H9 (cell line): ENCODE data around the gene RBFA. TPM values are rescaled to one million over a fixed set of nuclear protein-coding genes. Genes with fewer than 3 reads are reported as not detected.

Experiments used
- DNase-seq: peaks from one replicate; pipeline ENCODE4 v3.0.0-alpha.2; 2017
- H2AFZ ChIP-seq: one replicate; pipeline ENCODE4 v1.6.1; 2013; ENCODE audit warnings: mild to moderate bottlenecking, low read length, control low read depth, moderate library complexity
- H2AK5ac ChIP-seq: 2 replicates; pipeline ENCODE4 v1.6.1; 2013; ENCODE audit warnings: low read length, control low read depth, mixed read lengths; ENCODE audit not compliant: insufficient read length
- H2BK120ac ChIP-seq: one replicate; pipeline ENCODE4 v1.6.1; 2013; ENCODE audit warnings: low read depth, mild to moderate bottlenecking, low read length, control low read depth, inconsistent platforms; ENCODE audit not compliant: poor library complexity, severe bottlenecking
- H2BK12ac ChIP-seq: 2 replicates; pipeline ENCODE4 v1.6.1; 2013; ENCODE audit warnings: low read length, control low read depth, mixed read lengths, low read depth; ENCODE audit not compliant: insufficient read length
- H2BK15ac ChIP-seq: 2 replicates; pipeline ENCODE4 v1.6.1; 2013; ENCODE audit warnings: low read depth, low read length, control low read depth
- H2BK20ac ChIP-seq: one replicate; pipeline ENCODE4 v1.6.1; 2013; ENCODE audit warnings: low read depth, mild to moderate bottlenecking, low read length, control low read depth, inconsistent platforms; ENCODE audit not compliant: poor library complexity, severe bottlenecking
- H2BK5ac ChIP-seq: 2 replicates; pipeline ENCODE4 v1.6.1; 2013; ENCODE audit warnings: low read length, control low read depth, mixed read lengths; ENCODE audit not compliant: insufficient read length
- H3K14ac ChIP-seq: 2 replicates; pipeline ENCODE4 v1.6.1; 2013; ENCODE audit warnings: low read length, control low read depth; ENCODE audit not compliant: insufficient read depth
- H3K18ac ChIP-seq: 2 replicates; pipeline ENCODE4 v1.6.1; 2013; ENCODE audit warnings: low read depth, mild to moderate bottlenecking, mixed read lengths, low read length, control low read depth; ENCODE audit not compliant: insufficient read length
- H3K23ac ChIP-seq: 2 replicates; pipeline ENCODE4 v1.6.1; 2013; ENCODE audit warnings: low read length, control low read depth, mixed read lengths, low read depth; ENCODE audit not compliant: insufficient read length
- H3K23me2 ChIP-seq: 2 replicates; pipeline ENCODE4 v1.6.1; 2013; ENCODE audit warnings: low read depth, mild to moderate bottlenecking, mixed read lengths, low read length, control low read depth; ENCODE audit not compliant: insufficient read length, poor library complexity, severe bottlenecking
- H3K27ac ChIP-seq: 2 replicates; pipeline ENCODE4 v1.5.1; 2013; ENCODE audit warnings: low read length, control low read depth, mixed read lengths, low read depth; ENCODE audit not compliant: insufficient read length
- H3K27me3 ChIP-seq: 2 replicates; pipeline ENCODE4 v1.6.1; 2013; ENCODE audit warnings: low read length, control low read depth, inconsistent platforms; ENCODE audit not compliant: insufficient read depth
- H3K4ac ChIP-seq: 2 replicates; pipeline ENCODE4 v1.6.1; 2013; ENCODE audit warnings: low read depth, mild to moderate bottlenecking, control low read depth, inconsistent platforms, low read length, moderate library complexity
- H3K4me1 ChIP-seq: 2 replicates; pipeline ENCODE4 v1.6.1; 2013; ENCODE audit warnings: low read length, control low read depth, inconsistent platforms; ENCODE audit not compliant: insufficient read depth
- H3K4me2 ChIP-seq: 2 replicates; pipeline ENCODE4 v1.6.1; 2013; ENCODE audit warnings: low read length, control low read depth, mixed read lengths; ENCODE audit not compliant: insufficient read length, insufficient read depth
- H3K56ac ChIP-seq: 2 replicates; pipeline ENCODE4 v1.6.1; 2013; ENCODE audit warnings: low read depth, mild to moderate bottlenecking, mixed read lengths, low read length, control low read depth; ENCODE audit not compliant: insufficient read length
- H3K79me1 ChIP-seq: 2 replicates; pipeline ENCODE4 v1.6.1; 2013; ENCODE audit warnings: low read depth, mild to moderate bottlenecking, moderate library complexity, low read length, control low read depth, inconsistent platforms; ENCODE audit not compliant: insufficient read depth, poor library complexity, severe bottlenecking
- H3K79me2 ChIP-seq: 2 replicates; pipeline ENCODE4 v1.6.1; 2013; ENCODE audit warnings: low read length, control low read depth, inconsistent platforms; ENCODE audit not compliant: insufficient read depth
- H3K9ac ChIP-seq: 2 replicates; pipeline ENCODE4 v1.6.1; 2013; ENCODE audit warnings: low read length, control low read depth, mixed read lengths; ENCODE audit not compliant: insufficient read length; ENCODE audit errors: extremely low read depth
- H3K9me3 ChIP-seq: one replicate; pipeline ENCODE4 v1.6.1; 2013; ENCODE audit warnings: low read depth, low read length, inconsistent platforms; ENCODE audit not compliant: control insufficient read depth
- H3T11ph ChIP-seq: one replicate; pipeline ENCODE4 v1.6.1; 2013; ENCODE audit warnings: mild to moderate bottlenecking, low read length, control low read depth, inconsistent platforms
- H4K20me1 ChIP-seq: one replicate; pipeline ENCODE4 v1.6.1; 2013; ENCODE audit not compliant: control insufficient read depth, insufficient read length, insufficient read depth
- H4K5ac ChIP-seq: 2 replicates; pipeline ENCODE4 v1.6.1; 2013; ENCODE audit warnings: low read depth, mild to moderate bottlenecking, mixed read lengths, low read length, control low read depth; ENCODE audit not compliant: insufficient read length
- H4K8ac ChIP-seq: replicated peaks from 2 replicates; pipeline ENCODE4 v1.6.1; 2013; ENCODE audit warnings: low read length, control low read depth, mixed read lengths, low read depth; ENCODE audit not compliant: insufficient read length
- H4K91ac ChIP-seq: 2 replicates; pipeline ENCODE4 v1.6.1; 2013; ENCODE audit warnings: low read depth, mild to moderate bottlenecking, moderate library complexity, mixed read lengths, low read length, control low read depth; ENCODE audit not compliant: insufficient read length
- H3K27ac Mint-ChIP-seq, 3 experiments: 2 replicates in 2 of 3; 3 replicates in 1 of 3; pipeline ENCODE4 v1.8.0; 2020 to 2021; ENCODE audit warnings: mixed read lengths in 3 of 3, mild to moderate bottlenecking in 1 of 3, moderate library complexity in 1 of 3
- H3K27me3 Mint-ChIP-seq: 2 replicates; pipeline ENCODE4 v1.8.0; 2021; ENCODE audit warnings: low read depth, mild to moderate bottlenecking, moderate library complexity, mixed read lengths
- H3K36me3 Mint-ChIP-seq, 3 experiments: 2 replicates in 2 of 3; 3 replicates in 1 of 3; pipeline ENCODE4 v1.8.0; 2020 to 2021; ENCODE audit warnings: low read depth in 3 of 3, mixed read lengths in 3 of 3; ENCODE audit not compliant: insufficient read depth in 1 of 3
- H3K4me1 Mint-ChIP-seq, 2 experiments: 2 replicates each; pipeline ENCODE4 v1.8.0; 2020; ENCODE audit warnings: mixed read lengths in 2 of 2
- H3K4me3 Mint-ChIP-seq, 2 experiments: 2 replicates in 1 of 2; 3 replicates in 1 of 2; pipeline ENCODE4 v1.8.0; 2020 to 2021; ENCODE audit warnings: mild to moderate bottlenecking in 2 of 2, mixed read lengths in 2 of 2, moderate library complexity in 1 of 2
- H3K9me3 Mint-ChIP-seq, 2 experiments: 2 replicates in 1 of 2; 3 replicates in 1 of 2; pipeline ENCODE4 v1.8.0; 2020; ENCODE audit warnings: mild to moderate bottlenecking in 2 of 2, mixed read lengths in 2 of 2, moderate library complexity in 1 of 2
- WGBS: extraction: QIAGEN DNeasy Blood & Tissue Kit; methylation state at CpG from one replicate; pipeline ENCODE4 v1.1.7; 2013; ENCODE audit warnings: missing lambda C conversion rate, low lambda C conversion rate, mixed read lengths; ENCODE audit not compliant: insufficient read length; ENCODE audit errors: extremely low coverage; 5-methylcytosine and 5-hydroxymethylcytosine counted together
- total RNA-seq: library from RNA; stranded (reverse); gene quantifications from 2 replicates; pipeline ENCODE4 v1.2.1, GENCODE V29; 2021
- TF ChIP-seq, protein P1 (sequence below): fragments of 200-600 bp; sonication (generic); conservative IDR thresholded peaks from 3 replicates; pipeline ENCODE4 v1.8.0; 2021; ENCODE audit warnings: antibody characterized with exemption, mild to moderate bottlenecking

The RBFA gene
- total RNA-seq, 1 experiment from 2014 or later = 42.5 TPM

DNA sequence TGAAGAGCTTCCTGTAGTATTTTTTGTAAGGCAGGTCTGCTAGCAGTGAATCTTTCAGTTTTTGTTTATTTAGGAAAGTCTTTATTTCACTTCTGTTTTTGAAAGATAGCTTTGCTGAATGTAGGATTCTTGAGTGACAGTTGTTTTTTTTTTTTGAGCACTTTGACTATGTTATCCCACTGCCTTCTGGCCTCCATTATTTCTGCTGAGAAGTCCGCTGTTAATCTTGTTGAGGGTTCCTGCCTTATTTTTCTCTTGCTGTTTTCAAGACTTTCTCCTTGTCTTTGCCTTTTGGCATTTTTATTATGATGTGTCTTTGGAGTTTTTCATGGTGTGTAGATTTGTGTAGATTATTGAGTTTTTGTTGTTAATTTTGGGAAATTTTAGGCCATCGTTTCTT is 21.9 kb downstream of the RBFA start:
- Histone ChIP-seq H3K23me2 (no peaks in the 10 kb centered on the region), H2BK120ac (no peak overlapping the region), H2BK20ac (no peak overlapping the region), H2BK12ac (no peak overlapping the region), H2BK15ac (no peak overlapping the region), H2BK5ac (no peak overlapping the region), H3K4ac (no peak overlapping the region), H3K4me2 (no peak overlapping the region), H2AFZ (no peak overlapping the region), H3T11ph (no peak overlapping the region), H4K5ac (no peak overlapping the region), H4K91ac (no peak overlapping the region), H3K56ac (no peak overlapping the region), H4K20me1 (peaks cover 2% of the 10 kb centered on the region), H3K18ac (no peak overlapping the region), H3K27ac (no peak overlapping the region), H3K27me3 (no peaks in the 10 kb centered on the region), H3K4me1 (no peaks in the 10 kb centered on the region), H3K79me1 (no peaks in the 10 kb centered on the region), H3K9me3 (peaks cover 40% of the 10 kb centered on the region), H3K79me2 (no peaks in the 10 kb centered on the region), H3K9ac (no peak overlapping the region), H2AK5ac (no peak overlapping the region), H4K8ac (no peak overlapping the region), H3K14ac (no peak overlapping the region), H3K23ac (no peak overlapping the region)
- peaks cover 38% of the 10 kb centered on the region for H3K27me3 Mint-ChIP-seq
- no peaks in the 10 kb centered on the region for H3K4me1 Mint-ChIP-seq
- no peak overlapping the region for H3K4me3 Mint-ChIP-seq
- H3K27ac Mint-ChIP-seq = no peak overlapping the region
- TF ChIP-seq, protein P1, sequence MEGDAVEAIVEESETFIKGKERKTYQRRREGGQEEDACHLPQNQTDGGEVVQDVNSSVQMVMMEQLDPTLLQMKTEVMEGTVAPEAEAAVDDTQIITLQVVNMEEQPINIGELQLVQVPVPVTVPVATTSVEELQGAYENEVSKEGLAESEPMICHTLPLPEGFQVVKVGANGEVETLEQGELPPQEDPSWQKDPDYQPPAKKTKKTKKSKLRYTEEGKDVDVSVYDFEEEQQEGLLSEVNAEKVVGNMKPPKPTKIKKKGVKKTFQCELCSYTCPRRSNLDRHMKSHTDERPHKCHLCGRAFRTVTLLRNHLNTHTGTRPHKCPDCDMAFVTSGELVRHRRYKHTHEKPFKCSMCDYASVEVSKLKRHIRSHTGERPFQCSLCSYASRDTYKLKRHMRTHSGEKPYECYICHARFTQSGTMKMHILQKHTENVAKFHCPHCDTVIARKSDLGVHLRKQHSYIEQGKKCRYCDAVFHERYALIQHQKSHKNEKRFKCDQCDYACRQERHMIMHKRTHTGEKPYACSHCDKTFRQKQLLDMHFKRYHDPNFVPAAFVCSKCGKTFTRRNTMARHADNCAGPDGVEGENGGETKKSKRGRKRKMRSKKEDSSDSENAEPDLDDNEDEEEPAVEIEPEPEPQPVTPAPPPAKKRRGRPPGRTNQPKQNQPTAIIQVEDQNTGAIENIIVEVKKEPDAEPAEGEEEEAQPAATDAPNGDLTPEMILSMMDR = no peak
- no CpG with 5 or more reads among the region's 2 CpGs for WGBS
- peaks cover 83 to 84% of the 10 kb centered on the region in 2 experiments for H3K9me3 Mint-ChIP-seq
- no peak for DNase-seq
- peaks cover 25 to 61% (median 47%) of the 10 kb centered on the region in 3 experiments for H3K36me3 Mint-ChIP-seq
